Body of pancreas (tissue), 4 donors: ENCODE measurements around the gene MAP4K3. TPM values are rescaled to one million over a fixed set of nuclear protein-coding genes. Genes with fewer than 3 reads are reported as not detected.

Experiments
- ATAC-seq: fragments of 150-250 bp; one replicate; pipeline ENCODE4 v1.9.1; 2016
- DNase-seq, 4 donors: peaks; one replicate each; pipeline ENCODE4 v3.0.0-alpha.2; 2019
- H3K27ac ChIP-seq, 4 donors: fragments of 200-600 bp; sonication (generic); 1 replicate in 3 of 4; 2 replicates in 1 of 4; pipeline versions ENCODE4 v1.5.1 to v1.6.1; 2016 to 2019; ENCODE audit warnings: mild to moderate bottlenecking in 1 of 4, mixed read lengths in 1 of 4, moderate library complexity in 1 of 4
- H3K27me3 ChIP-seq, 2 donors: fragments of 200-600 bp; sonication (generic); one replicate each; pipeline ENCODE4 v1.6.0; 2016; ENCODE audit warnings: mild to moderate bottlenecking in 1 of 2
- H3K36me3 ChIP-seq, 2 donors: fragments of 200-600 bp; sonication (generic); replicated peaks in 1 of 2; 2 replicates each; pipeline ENCODE4 v1.5.1; 2016; ENCODE audit warnings: low read depth in 2 of 2; ENCODE audit not compliant: insufficient read depth in 1 of 2
- H3K4me1 ChIP-seq: fragments of 200-600 bp; sonication (generic); one replicate; pipeline ENCODE4 v1.6.0; 2016
- H3K4me3 ChIP-seq, 2 donors: fragments of 200-600 bp; sonication (generic); 1 replicate in 1 of 2; 2 replicates in 1 of 2; pipeline ENCODE4 v1.5.1; 2016 to 2019
- H3K9me3 ChIP-seq, 3 donors: fragments of 200-600 bp; sonication (generic); 1 replicate in 2 of 3; 2 replicates in 1 of 3; pipeline ENCODE4 v1.5.1; 2016
- POLR2A ChIP-seq, 3 donors: fragments of 450-650 bp; IDR thresholded peaks; one replicate each; pipeline ENCODE4 v1.6.1; 2016; ENCODE audit warnings: antibody characterized with exemption in 3 of 3, mild to moderate bottlenecking in 2 of 3
- WGBS, 2 donors: methylation state at CpG; one replicate each; pipeline ENCODE4 v1.1.5; 2017; 5-methylcytosine and 5-hydroxymethylcytosine counted together
- intact Hi-C: fragments of 100-400 bp; cut with DNase I; formaldehyde crosslinking; loops from one replicate; pipeline ENCODE4 v1.15.1; 2023
- total RNA-seq, 2 donors: library from RNA; depleted of rRNA; stranded (reverse); fragments of >200 nt; gene quantifications; one replicate each; pipeline ENCODE4 v1.1.0, GENCODE V29; 2016
- TF ChIP-seq, protein P1 (sequence below), 7 experiments: fragments of 450-650 bp in 4 of 7; fragments of 200-600 bp in 3 of 7; sonication (generic) in 3 of 7; IDR thresholded peaks; one replicate each; pipeline ENCODE4 v1.5.1; 2016 to 2019; ENCODE audit warnings: antibody characterized with exemption in 7 of 7

MAP4K3 gene
- total RNA-seq, 2 donors from 2014 or later: 50.6 to 54.4 TPM

DNA sequence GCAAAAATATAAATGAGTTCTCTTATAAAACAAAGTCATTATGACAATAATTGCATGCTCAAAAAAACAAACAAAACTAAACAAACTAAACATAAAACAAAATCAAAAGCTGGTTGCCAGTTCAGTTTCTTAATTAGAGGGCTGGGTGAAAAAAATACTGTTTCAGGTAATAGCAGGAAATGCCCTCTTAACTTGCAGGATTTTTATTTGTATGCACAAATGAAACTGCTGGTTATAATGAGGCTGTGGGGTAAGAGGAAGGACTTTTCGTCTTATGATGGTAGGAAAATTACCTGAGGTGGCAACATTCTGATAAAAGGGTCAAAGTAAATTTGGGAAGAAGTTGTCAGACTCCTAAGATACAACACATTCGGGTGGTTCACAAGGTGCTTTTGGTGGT lies 171.8 kb downstream of the MAP4K3 start:
- H3K9me3 ChIP-seq: no peaks in the 10 kb centered on the region
- DNase-seq (no peak), ATAC-seq (no peak)
- no peaks in the 10 kb centered on the region for H3K27me3 ChIP-seq
- peaks cover 0 to 13% of the 10 kb centered on the region in 2 donors for H3K36me3 ChIP-seq
- intact Hi-C loops: no loop called here
- TF ChIP-seq POLR2A (IDR thresholded peaks at IDR 0.05): no peak
- TF ChIP-seq, protein P1, sequence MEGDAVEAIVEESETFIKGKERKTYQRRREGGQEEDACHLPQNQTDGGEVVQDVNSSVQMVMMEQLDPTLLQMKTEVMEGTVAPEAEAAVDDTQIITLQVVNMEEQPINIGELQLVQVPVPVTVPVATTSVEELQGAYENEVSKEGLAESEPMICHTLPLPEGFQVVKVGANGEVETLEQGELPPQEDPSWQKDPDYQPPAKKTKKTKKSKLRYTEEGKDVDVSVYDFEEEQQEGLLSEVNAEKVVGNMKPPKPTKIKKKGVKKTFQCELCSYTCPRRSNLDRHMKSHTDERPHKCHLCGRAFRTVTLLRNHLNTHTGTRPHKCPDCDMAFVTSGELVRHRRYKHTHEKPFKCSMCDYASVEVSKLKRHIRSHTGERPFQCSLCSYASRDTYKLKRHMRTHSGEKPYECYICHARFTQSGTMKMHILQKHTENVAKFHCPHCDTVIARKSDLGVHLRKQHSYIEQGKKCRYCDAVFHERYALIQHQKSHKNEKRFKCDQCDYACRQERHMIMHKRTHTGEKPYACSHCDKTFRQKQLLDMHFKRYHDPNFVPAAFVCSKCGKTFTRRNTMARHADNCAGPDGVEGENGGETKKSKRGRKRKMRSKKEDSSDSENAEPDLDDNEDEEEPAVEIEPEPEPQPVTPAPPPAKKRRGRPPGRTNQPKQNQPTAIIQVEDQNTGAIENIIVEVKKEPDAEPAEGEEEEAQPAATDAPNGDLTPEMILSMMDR (IDR thresholded peaks at IDR 0.05): no peak
- H3K4me1 ChIP-seq: no peaks in the 10 kb centered on the region
- H3K4me3 ChIP-seq: no peak overlapping the region
- H3K27ac ChIP-seq: no peak overlapping the region
- 68 to 74% methylated on average over 2 of the region's 2 CpGs for WGBS, 2 donors

DNA sequence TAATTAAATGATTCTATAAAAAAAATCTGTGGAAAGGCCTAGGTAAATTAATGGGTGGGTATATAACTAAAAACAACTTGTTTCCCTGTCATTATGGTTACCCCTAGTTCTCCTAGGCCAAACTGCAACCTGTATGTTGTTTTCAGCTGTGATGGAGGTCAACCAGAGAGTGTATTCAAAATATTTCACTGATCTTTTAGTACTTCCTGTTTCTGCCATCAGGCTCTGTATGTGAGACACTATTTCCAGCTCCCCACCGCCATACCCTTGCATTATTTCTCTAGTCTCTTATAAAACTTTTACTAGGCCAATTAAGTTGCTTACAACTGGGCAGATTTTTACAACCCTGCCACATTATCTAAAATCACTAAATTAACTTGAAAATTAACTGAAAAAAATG lies 172.4 kb downstream of the MAP4K3 start:
- no peak overlapping the region for H3K4me3 ChIP-seq
- H3K36me3 ChIP-seq: peaks cover 3 to 13% of the 10 kb centered on the region in 2 donors
- TF ChIP-seq POLR2A (IDR thresholded peaks at IDR 0.05): no peak
- TF ChIP-seq, protein P1 (IDR thresholded peaks at IDR 0.05): no peak

DNA sequence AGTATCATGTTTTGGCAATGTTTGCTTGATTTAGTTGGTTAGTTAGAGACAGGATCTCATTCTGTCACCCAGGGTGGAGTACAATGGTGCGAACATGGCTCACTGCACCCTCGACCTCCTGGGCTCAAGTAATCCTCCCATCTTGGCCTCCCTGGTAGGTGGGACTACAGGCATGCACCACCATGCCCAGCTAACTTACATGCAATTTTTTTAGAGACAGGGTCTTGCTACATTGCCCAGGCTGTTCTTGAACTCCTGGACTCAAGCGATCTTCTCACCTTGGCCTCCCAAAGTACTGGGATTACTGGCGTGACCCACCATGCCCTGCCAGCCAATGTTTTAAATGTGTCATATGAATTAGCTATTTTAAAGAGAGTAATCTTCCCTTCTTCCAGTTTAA lies 177.0 kb downstream of the MAP4K3 start:
- H3K9me3 ChIP-seq: no peaks in the 10 kb centered on the region
- 93 to 95% methylated on average over 4 of the region's 4 CpGs for WGBS, 2 donors
- peaks cover 3 to 14% of the 10 kb centered on the region in 2 donors for H3K36me3 ChIP-seq
- no peak overlapping the region for H3K4me3 ChIP-seq
- ATAC-seq (no peak), DNase-seq (no peak)
- intact Hi-C loops: no loop called here
- no peaks in the 10 kb centered on the region for H3K27me3 ChIP-seq
- TF ChIP-seq, protein P1 (IDR thresholded peaks at IDR 0.05): no peak
- TF ChIP-seq POLR2A (IDR thresholded peaks at IDR 0.05): no peak
- no peaks in the 10 kb centered on the region for H3K4me1 ChIP-seq
- no peak overlapping the region for H3K27ac ChIP-seq

More for the DNA sequence above, 172.4 kb downstream of the MAP4K3 start:
- intact Hi-C loops: no loop called here
- DNase-seq: no peak
- Histone ChIP-seq H3K9me3 (no peaks in the 10 kb centered on the region), H3K27ac (no peak overlapping the region), H3K27me3 (no peaks in the 10 kb centered on the region), H3K4me1 (no peaks in the 10 kb centered on the region)
- 85 to 97% methylated on average over 1 of the region's 1 CpG for WGBS, 2 donors
- no peak for ATAC-seq

DNA sequence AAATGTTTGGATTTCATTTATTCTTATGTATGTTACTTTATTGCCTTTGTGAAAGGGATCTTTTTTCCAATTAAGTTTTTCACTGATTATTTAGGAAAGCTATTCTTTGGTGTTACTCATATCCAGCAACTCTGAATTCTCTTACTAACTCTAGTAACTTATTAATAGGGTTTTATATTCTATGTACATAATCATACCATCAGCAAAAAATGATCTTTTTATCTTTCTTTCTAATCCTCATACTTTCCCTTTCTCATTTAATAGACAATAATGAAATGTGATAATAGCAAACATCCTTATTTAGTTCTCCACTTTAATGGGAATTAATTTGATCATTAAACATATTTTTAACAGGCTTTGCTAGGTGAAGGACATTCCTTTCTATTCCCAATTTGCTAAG lies 181.0 kb downstream of the MAP4K3 start:
- Histone ChIP-seq H3K27me3 (no peaks in the 10 kb centered on the region), H3K9me3 (no peaks in the 10 kb centered on the region), H3K4me3 (no peak overlapping the region), H3K36me3 (peaks cover 3 to 20% of the 10 kb centered on the region in 2 donors), H3K27ac (no peak overlapping the region), H3K4me1 (no peaks in the 10 kb centered on the region)
- intact Hi-C loops: no loop called here
- ATAC-seq: no peak
- TF ChIP-seq, protein P1 (IDR thresholded peaks at IDR 0.05): no peak
- TF ChIP-seq POLR2A (IDR thresholded peaks at IDR 0.05): no peak
- no peak for DNase-seq

DNA sequence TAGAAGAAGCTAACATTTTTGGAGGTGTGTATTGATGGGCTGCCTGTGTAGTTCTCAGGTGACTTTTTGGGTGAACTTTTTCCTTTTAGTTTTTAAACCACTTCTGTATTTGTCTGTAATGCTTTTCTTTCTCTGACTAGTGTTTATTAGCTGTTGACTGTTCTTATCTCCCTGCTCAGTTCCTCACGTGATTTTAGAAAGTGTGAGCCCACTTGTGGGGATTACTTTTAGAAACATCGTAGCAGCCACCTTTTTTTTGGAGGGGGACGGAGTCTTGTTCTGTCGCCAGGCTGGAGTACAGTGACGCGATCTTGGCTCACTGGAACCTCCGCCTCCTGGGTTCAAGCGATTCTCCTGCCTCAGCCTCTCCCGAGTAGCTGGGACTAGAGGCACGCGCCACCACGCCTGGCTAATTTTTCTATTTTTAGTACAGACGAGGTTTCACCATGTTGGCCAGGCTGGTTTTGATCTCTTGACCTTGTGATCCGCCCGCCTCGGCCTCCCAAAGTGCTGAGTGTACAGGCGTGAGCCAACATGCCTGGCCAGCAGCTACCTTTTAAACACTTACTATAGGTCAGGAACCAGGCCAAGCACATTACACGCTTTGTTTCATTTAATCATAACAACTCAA lies 184.1 kb downstream of the MAP4K3 start:
- H3K27me3 ChIP-seq: no peaks in the 10 kb centered on the region
- ATAC-seq: no peak
- H3K9me3 ChIP-seq: no peaks in the 10 kb centered on the region
- peaks cover 0 to 18% of the 10 kb centered on the region in 2 donors for H3K36me3 ChIP-seq
- intact Hi-C loops: no loop called here
- 86 to 89% methylated on average over 18 of the region's 18 CpGs for WGBS, 2 donors
- TF ChIP-seq, protein P1 (IDR thresholded peaks at IDR 0.05): no peak
- TF ChIP-seq POLR2A (IDR thresholded peaks at IDR 0.05): no peak
- DNase-seq: no peak
- no peak overlapping the region for H3K4me3 ChIP-seq
- H3K4me1 ChIP-seq: no peaks in the 10 kb centered on the region
- H3K27ac ChIP-seq: no peak overlapping the region
